Neural crest cell (in vitro differentiated cells): ENCODE measurements around the gene MT1G. TPM values are rescaled to one million over a fixed set of nuclear protein-coding genes. Genes with fewer than 3 reads are reported as not detected.

ENCODE experiments used
- DNase-seq: peaks from one replicate; pipeline ENCODE4 v3.0.0; 2021; ENCODE audit warnings: low read depth, mixed read lengths, low spot score
- H3K27ac Mint-ChIP-seq: one replicate; pipeline ENCODE4 v1.8.0; 2021; ENCODE audit warnings: mild to moderate bottlenecking, mixed read lengths; ENCODE audit not compliant: unreplicated experiment
- H3K27me3 Mint-ChIP-seq: 2 replicates; pipeline ENCODE4 v1.8.0; 2021; ENCODE audit warnings: low read depth, mild to moderate bottlenecking, mixed read lengths
- H3K36me3 Mint-ChIP-seq: 2 replicates; pipeline ENCODE4 v1.8.0; 2021; ENCODE audit warnings: low read depth, mild to moderate bottlenecking, mixed read lengths
- H3K4me1 Mint-ChIP-seq: 2 replicates; pipeline ENCODE4 v1.8.0; 2021; ENCODE audit warnings: mixed read lengths
- H3K4me3 Mint-ChIP-seq: one replicate; pipeline ENCODE4 v1.8.0; 2021; ENCODE audit warnings: mild to moderate bottlenecking, mixed read lengths
- H3K9me3 Mint-ChIP-seq: 2 replicates; pipeline ENCODE4 v1.8.0; 2021; ENCODE audit warnings: mixed read lengths
- CTCF ChIP-seq: fragments of 200-600 bp; sonication (generic); conservative IDR thresholded peaks from 2 replicates; pipeline ENCODE4 v1.5.0; 2021; ENCODE audit warnings: antibody characterized with exemption, mild to moderate bottlenecking
- total RNA-seq: library from RNA; stranded (reverse); gene quantifications from 2 replicates; pipeline ENCODE4 v1.2.1, GENCODE V29; 2021

The MT1G gene
- total RNA-seq, 1 donor from 2014 or later, result not detected

GRCh38 chr16:56617212-56618085, 50.4 kb downstream of the MT1G start:
- Mint-ChIP-seq H3K4me3 (peak overlapping the region; percentile 77), H3K36me3 (no peaks in the 10 kb centered on the region), H3K27me3 (peaks cover 81% of the 10 kb centered on the region), H3K9me3 (no peaks in the 10 kb centered on the region), H3K27ac (no peak overlapping the region), H3K4me1 (peaks cover 14% of the 10 kb centered on the region)
- no peak for TF ChIP-seq CTCF
- DNase-seq, result no peak

Other genes with a start within 250 kb of the MT1G start
- 64.7 and 66.4 TPM in 2 replicates for gene AMFR, start 242.5 kb downstream of the MT1G start, total RNA-seq
- gene NUDT21, start 216.7 kb downstream of the MT1G start, total RNA-seq, result 232 and 239 TPM in 2 replicates
- gene OGFOD1, start 216.5 kb downstream of the MT1G start, total RNA-seq, result 52.9 and 55.4 TPM in 2 replicates
- gene BBS2, start 148.0 kb downstream of the MT1G start, total RNA-seq, result 44.9 and 48.6 TPM in 2 replicates
- gene MT4, start 103.0 kb downstream of the MT1G start, total RNA-seq, result not detected in 2 replicates
- gene MT3, start 78.5 kb downstream of the MT1G start, total RNA-seq, result not detected in 2 replicates
- 11.6 and 13.8 TPM in 2 replicates for gene MT2A, start 59.5 kb downstream of the MT1G start, total RNA-seq
- 0.49 and 0.59 TPM in 2 replicates for gene MT1E, start 42.3 kb downstream of the MT1G start, total RNA-seq
- gene MT1M, start 35.4 kb downstream of the MT1G start, total RNA-seq, result not detected in 2 replicates
- not detected in 2 replicates for gene MT1A, start 29.4 kb downstream of the MT1G start, total RNA-seq
- not detected in 2 replicates for gene MT1B, start 16.2 kb downstream of the MT1G start, total RNA-seq
- 1.5 and 2.4 TPM in 2 replicates for gene MT1F, start 10.1 kb downstream of the MT1G start, total RNA-seq
- not detected in 2 replicates for gene MT1H, start 1.7 kb upstream of the MT1G start, total RNA-seq
- gene MT1X, start 14.4 kb upstream of the MT1G start, total RNA-seq, result 13.2 and 18.8 TPM in 2 replicates
- 151 and 152 TPM in 2 replicates for gene NUP93, start 62.1 kb upstream of the MT1G start, total RNA-seq
- gene SLC12A3, start 197.1 kb upstream of the MT1G start, total RNA-seq, result not detected in 2 replicates